Natural killer cell (primary cell): Measurements from ENCODE around the gene MARCHF6. TPM values are rescaled to one million over a fixed set of nuclear protein-coding genes. Genes with fewer than 3 reads are reported as not detected.
"Not testable (repeated sequence)": the region's sequence is repeated elsewhere in the genome, so short reads cannot be mapped to it uniquely, and the experiment has no call there.

ENCODE experiments used
- ATAC-seq, 3 donors: fragments of 150-1000 bp in 2 of 3; fragments of 200-7000 bp in 1 of 3; cut with Tn5 transposase; 1 replicate in 1 of 3; 2 replicates in 2 of 3; pipeline ENCODE4 v1.10.0; 2021; ENCODE audit warnings: mild to moderate bottlenecking in 2 of 3, moderate library complexity in 2 of 3
- DNase-seq, 2 donors: peaks; one replicate each; pipeline versions ENCODE4 v3.0.0 to v3.0.0-alpha.2; 2013 to 2021; ENCODE audit warnings: mixed read lengths in 1 of 2
- H3K27ac ChIP-seq: one replicate; pipeline ENCODE4 v1.5.1; 2013; ENCODE audit warnings: mild to moderate bottlenecking, low read length
- H3K27me3 ChIP-seq: one replicate; pipeline ENCODE4 v1.6.1; 2013; ENCODE audit warnings: low read length; ENCODE audit not compliant: control insufficient read depth, insufficient read depth
- H3K36me3 ChIP-seq: one replicate; pipeline ENCODE4 v1.6.1; 2013; ENCODE audit warnings: low read length; ENCODE audit not compliant: control insufficient read depth, insufficient read depth
- H3K4me1 ChIP-seq: one replicate; pipeline ENCODE4 v1.6.1; 2013; ENCODE audit warnings: low read length; ENCODE audit not compliant: control insufficient read depth, insufficient read depth
- H3K4me3 ChIP-seq: one replicate; pipeline ENCODE4 v1.5.1; 2013; ENCODE audit warnings: low read length
- H3K9me3 ChIP-seq: one replicate; pipeline ENCODE4 v1.6.1; 2013; ENCODE audit warnings: low read length; ENCODE audit not compliant: control insufficient read depth, insufficient read depth
- H3K27ac Mint-ChIP-seq, 2 donors: one replicate each; pipeline ENCODE4 v1.8.0; 2022; ENCODE audit warnings: mild to moderate bottlenecking in 2 of 2, mixed read lengths in 2 of 2, moderate library complexity in 1 of 2
- H3K27me3 Mint-ChIP-seq, 2 donors: one replicate each; pipeline ENCODE4 v1.8.0; 2022; ENCODE audit warnings: low read depth in 2 of 2, mixed read lengths in 2 of 2
- H3K36me3 Mint-ChIP-seq: one replicate; pipeline ENCODE4 v1.8.0; 2022; ENCODE audit warnings: mixed read lengths
- H3K4me1 Mint-ChIP-seq, 2 donors: one replicate each; pipeline ENCODE4 v1.8.0; 2022; ENCODE audit warnings: mixed read lengths in 2 of 2
- H3K4me3 Mint-ChIP-seq: one replicate; pipeline ENCODE4 v1.8.0; 2022; ENCODE audit warnings: mild to moderate bottlenecking, moderate library complexity, mixed read lengths
- H3K9me3 Mint-ChIP-seq, 2 donors: one replicate each; pipeline ENCODE4 v1.8.0; 2022; ENCODE audit warnings: mixed read lengths in 2 of 2
- WGBS: methylation state at CpG from one replicate; pipeline ENCODE4 v1.1.7; 2013; ENCODE audit warnings: missing lambda C conversion rate; ENCODE audit not compliant: insufficient coverage; 5-methylcytosine and 5-hydroxymethylcytosine counted together
- intact Hi-C: fragments of 100-400 bp; cut with micrococcal nuclease; formaldehyde crosslinking; loops from one replicate; pipeline ENCODE4 v1.14.2; 2022
- total RNA-seq, 4 donors: library from RNA; stranded (reverse); fragments of 120-200 nt in 1 of 4; gene quantifications; one replicate each; pipeline versions ENCODE4 v1.2.3 to v1.2.4, GENCODE V29; 2013 to 2022
- TF ChIP-seq, protein P1 (sequence below): fragments of 200-600 bp; IDR thresholded peaks from one replicate; pipeline ENCODE4 v1.8.0; 2022; ENCODE audit warnings: antibody characterized with exemption

Gene MARCHF6
- total RNA-seq, 3 donors from 2014 or later (not counting 1 experiment from before 2014, with no cell fraction given) = 160 to 173 (median 164) TPM

DNA sequence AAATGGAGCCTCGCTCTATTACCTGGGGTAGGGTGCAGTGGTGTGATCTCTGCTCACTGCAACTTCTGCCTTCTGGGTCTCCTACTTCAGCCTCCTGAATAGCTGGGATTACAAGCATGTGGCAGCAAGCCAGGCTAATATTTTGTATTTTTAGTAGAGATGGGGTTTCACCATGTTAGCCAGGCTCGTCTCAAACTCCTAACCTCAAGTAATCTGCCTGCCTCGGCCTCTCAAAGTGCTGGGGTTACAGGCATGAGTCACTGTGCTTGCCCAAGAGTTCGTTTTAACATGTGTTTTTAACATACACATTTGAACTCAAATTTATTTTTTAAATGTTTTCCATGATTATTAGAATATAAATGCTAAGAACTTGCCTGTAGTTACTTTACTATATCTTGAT lies 34.2 kb downstream of the MARCHF6 start:
- Mint-ChIP-seq H3K27me3 (no peaks in the 10 kb centered on the region), H3K27ac (no peak overlapping the region), H3K4me1 (peaks cover 4% of the 10 kb centered on the region in 2 donors), H3K9me3 (no peaks in the 10 kb centered on the region), H3K4me3 (no peak overlapping the region), H3K36me3 (peaks cover 7% of the 10 kb centered on the region)
- TF ChIP-seq, protein P1, sequence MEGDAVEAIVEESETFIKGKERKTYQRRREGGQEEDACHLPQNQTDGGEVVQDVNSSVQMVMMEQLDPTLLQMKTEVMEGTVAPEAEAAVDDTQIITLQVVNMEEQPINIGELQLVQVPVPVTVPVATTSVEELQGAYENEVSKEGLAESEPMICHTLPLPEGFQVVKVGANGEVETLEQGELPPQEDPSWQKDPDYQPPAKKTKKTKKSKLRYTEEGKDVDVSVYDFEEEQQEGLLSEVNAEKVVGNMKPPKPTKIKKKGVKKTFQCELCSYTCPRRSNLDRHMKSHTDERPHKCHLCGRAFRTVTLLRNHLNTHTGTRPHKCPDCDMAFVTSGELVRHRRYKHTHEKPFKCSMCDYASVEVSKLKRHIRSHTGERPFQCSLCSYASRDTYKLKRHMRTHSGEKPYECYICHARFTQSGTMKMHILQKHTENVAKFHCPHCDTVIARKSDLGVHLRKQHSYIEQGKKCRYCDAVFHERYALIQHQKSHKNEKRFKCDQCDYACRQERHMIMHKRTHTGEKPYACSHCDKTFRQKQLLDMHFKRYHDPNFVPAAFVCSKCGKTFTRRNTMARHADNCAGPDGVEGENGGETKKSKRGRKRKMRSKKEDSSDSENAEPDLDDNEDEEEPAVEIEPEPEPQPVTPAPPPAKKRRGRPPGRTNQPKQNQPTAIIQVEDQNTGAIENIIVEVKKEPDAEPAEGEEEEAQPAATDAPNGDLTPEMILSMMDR = no peak
- intact Hi-C loops = no loop called here
- Histone ChIP-seq H3K36me3 (peaks cover 66% of the 10 kb centered on the region), H3K27ac (no peak overlapping the region), H3K27me3 (no peaks in the 10 kb centered on the region), H3K9me3 (no peaks in the 10 kb centered on the region), H3K4me1 (no peaks in the 10 kb centered on the region), H3K4me3 (no peak overlapping the region)
- 89% methylated on average over 3 of the region's 4 CpGs for WGBS
- ATAC-seq (no peak), DNase-seq (no peak)

DNA sequence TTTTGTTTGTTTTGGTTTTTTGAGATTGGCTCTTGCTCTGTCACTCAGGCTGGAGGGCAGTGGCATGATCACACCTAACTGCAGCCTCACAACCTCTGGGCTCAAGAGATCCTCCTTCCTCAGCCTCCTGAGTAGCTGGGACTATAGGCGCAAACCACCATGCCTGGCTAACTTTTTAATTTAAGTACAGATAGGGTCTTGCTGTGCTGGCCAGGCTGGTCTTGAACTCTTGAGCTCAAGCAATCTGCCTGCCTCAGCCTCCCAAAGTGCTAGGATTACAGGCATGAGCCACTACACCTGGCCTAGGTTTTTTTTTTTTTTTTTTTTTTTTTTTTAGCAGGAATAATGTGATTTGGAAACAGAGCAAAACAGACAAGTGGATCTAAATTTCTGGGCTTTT lies 37.6 kb downstream of the MARCHF6 start:
- intact Hi-C loops = no loop called here
- no peaks in the 10 kb centered on the region for H3K4me1 ChIP-seq
- ATAC-seq (no peak), DNase-seq (no peak)
- Mint-ChIP-seq H3K27ac (no peak overlapping the region), H3K4me3 (no peak overlapping the region), H3K4me1 (peaks cover 4 to 7% of the 10 kb centered on the region in 2 donors), H3K27me3 (no peaks in the 10 kb centered on the region), H3K9me3 (no peaks in the 10 kb centered on the region), H3K36me3 (peaks cover 7% of the 10 kb centered on the region)
- no peak overlapping the region for H3K27ac ChIP-seq
- no peaks in the 10 kb centered on the region for H3K9me3 ChIP-seq
- H3K27me3 ChIP-seq = no peaks in the 10 kb centered on the region
- peaks cover 73% of the 10 kb centered on the region for H3K36me3 ChIP-seq
- H3K4me3 ChIP-seq = no peak overlapping the region
- WGBS = 93% methylated on average over 1 of the region's 1 CpG
- TF ChIP-seq, protein P1 = no peak

DNA sequence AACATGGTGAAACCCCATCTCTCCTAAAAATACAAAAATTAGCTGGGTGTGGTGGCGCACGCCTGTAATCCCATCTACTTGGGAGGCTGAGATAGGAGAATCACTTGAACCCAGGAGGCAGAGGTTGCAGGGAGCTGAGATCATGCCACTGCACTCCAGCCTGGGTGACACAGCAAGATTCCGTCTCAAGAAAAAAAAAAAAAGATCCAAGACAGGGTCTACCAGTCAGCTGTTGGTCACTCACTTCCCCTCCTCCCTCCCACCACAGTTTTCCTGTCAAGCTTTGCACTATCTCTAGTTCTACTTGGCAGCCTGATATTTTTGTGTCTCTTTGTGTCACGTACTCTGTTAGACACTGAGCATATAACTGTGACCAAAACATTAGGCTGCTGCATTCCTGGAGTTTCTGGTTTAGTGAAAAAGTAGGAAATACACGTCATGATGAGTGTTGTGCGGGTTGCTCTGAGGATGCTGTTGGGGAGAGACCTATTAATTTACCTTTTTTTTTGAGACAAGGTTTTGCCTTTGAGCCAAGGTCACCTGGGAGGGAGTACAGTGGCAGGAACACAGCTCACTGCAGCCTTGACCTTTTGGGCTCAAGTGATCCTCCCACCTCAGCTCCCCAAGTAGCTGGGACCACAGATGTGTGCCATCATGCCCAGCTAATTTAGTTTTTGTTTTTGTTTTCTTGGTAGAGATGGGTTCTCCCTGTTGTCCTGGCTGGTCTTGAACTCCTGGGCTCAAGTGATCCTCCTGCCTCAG lies 39.3 kb downstream of the MARCHF6 start:
- peaks cover 82% of the 10 kb centered on the region for H3K36me3 ChIP-seq
- H3K4me3 Mint-ChIP-seq, H3K4me1 ChIP-seq, H3K9me3 Mint-ChIP-seq, H3K27ac ChIP-seq, H3K27me3 ChIP-seq, H3K27ac Mint-ChIP-seq, H3K4me3 ChIP-seq, H3K36me3 Mint-ChIP-seq, ATAC-seq, H3K27me3 Mint-ChIP-seq, H3K9me3 ChIP-seq, DNase-seq, intact Hi-C loops: not testable (repeated sequence)
- WGBS = 91% methylated on average over 6 of the region's 6 CpGs
- H3K4me1 Mint-ChIP-seq = peaks cover 4 to 13% of the 10 kb centered on the region in 2 donors

DNA sequence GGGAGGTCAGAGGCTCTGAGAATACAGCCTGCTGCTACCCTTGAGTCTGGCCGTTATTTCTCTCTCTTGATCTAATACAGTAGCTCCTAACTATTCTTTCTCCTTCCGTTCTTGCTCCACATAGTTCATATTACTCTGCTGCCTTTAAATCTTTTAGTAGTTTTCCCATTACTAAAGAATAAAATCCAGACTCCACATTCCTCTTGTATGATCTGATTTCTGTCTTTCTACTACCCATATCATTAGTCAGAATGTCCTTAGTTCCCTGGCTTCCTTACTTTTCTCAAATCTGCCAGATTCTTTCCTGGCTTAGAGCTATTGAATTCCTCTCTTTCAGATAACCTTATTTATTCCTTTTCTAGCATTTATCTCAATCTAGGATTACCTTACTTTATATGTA lies 40.0 kb downstream of the MARCHF6 start:
- H3K4me1 ChIP-seq = no peaks in the 10 kb centered on the region
- no peak overlapping the region for H3K27ac Mint-ChIP-seq
- H3K27ac ChIP-seq = no peak overlapping the region
- H3K4me3 ChIP-seq = no peak overlapping the region
- DNase-seq (no peak), ATAC-seq (no peak)
- H3K27me3 Mint-ChIP-seq = no peaks in the 10 kb centered on the region
- H3K36me3 ChIP-seq = peaks cover 79% of the 10 kb centered on the region
- no peak overlapping the region for H3K4me3 Mint-ChIP-seq
- H3K4me1 Mint-ChIP-seq = peaks cover 3 to 10% of the 10 kb centered on the region in 2 donors
- 100% methylated on average over 2 of the region's 2 CpGs for WGBS
- TF ChIP-seq, protein P1 = no peak
- H3K36me3 Mint-ChIP-seq = peaks cover 7% of the 10 kb centered on the region
- no peaks in the 10 kb centered on the region for H3K27me3 ChIP-seq
- no peaks in the 10 kb centered on the region for H3K9me3 Mint-ChIP-seq
- H3K9me3 ChIP-seq = no peaks in the 10 kb centered on the region
- intact Hi-C loops = no loop called here
